Measurements from ENCODE around the gene RHOD. TPM values are rescaled to one million over a fixed set of nuclear protein-coding genes. Genes with fewer than 3 reads are reported as not detected.

Gene RHOD
- total RNA-seq: 10 to 100 TPM; 18.9 to 87.0 (median 24.4) TPM

DNA sequence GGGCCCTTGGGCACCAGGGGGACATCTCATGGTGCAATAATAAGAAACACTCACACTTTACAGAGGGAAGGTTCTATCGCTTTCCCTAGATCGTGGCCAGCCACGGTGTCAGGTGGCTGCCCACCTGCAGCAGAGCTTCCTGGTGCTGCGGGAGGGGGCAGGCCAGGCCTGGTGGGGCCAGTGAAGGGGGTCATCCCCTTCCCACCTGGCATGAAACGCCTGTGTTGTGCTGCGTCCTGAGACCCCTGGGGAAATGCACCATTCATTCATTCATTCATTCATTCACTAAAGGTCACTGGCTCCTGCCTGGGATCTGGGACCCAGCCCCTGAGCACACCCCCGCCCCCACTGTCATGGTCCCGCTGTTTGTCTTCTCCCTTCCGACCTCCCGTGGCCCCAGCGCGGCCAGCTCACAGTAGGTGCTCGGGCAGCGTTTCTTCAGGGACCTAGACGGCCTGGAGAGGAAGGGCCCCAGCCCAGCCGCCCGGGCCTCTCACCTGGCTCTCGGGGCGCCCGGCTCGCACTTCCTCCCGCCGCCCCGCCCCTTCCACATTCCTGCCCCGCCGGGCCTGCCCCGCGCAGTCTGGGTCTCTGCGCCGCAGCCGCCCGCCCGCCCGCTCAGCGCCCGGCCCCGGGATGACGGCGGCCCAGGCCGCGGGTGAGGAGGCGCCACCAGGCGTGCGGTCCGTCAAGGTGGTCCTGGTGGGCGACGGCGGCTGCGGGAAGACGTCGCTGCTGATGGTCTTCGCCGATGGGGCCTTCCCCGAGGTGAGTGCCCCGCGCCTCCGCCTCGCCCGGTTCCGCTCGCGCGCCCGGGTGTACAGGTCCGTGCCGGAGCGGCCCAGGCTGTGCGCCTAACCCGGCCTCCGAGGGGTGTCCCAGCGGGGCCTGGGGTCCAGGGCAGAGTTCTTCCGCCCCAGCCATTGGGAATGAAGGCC, at the start of gene RHOD:
TSS of gene RHOD (plus strand) at position 581 of the 938 bp plus-strand sequence. CDS start at position 637, 56 bp downstream.
- in situ Hi-C loops (cut with MboI; ENCODE audit: low sequenced_read_pairs in 4 of 4): no loop called here
- no peaks in the 10 kb centered on the region for H3K27me3 ChIP-seq

GRCh38 chr11:67007126-67007525, 49.5 kb upstream of the RHOD start:
- no peaks in the 10 kb centered on the region for H3K27me3 ChIP-seq
- TF ChIP-seq CTCF (IDR thresholded peaks at IDR 0.05 in 4 of 5, conservative IDR thresholded peaks at IDR 0.05 in 1 of 5): no peak
- TF ChIP-seq POLR2A (IDR thresholded peaks at IDR 0.05): no peak
- DNase-seq: no peak
- no peak overlapping the region for H3K4me3 ChIP-seq
- H3K27ac ChIP-seq: no peak overlapping the region
- no peaks in the 10 kb centered on the region for H3K9me3 ChIP-seq
- ATAC-seq: no peak
- no peaks in the 10 kb centered on the region for H3K36me3 ChIP-seq
- intact Hi-C loops (cut with DNase I; ENCODE audit: low total_unique reads): no loop called here
- in situ Hi-C loops (cut with MboI; ENCODE audit: low sequenced_read_pairs in 4 of 4): no loop called here
- H3K4me1 ChIP-seq: no peaks in the 10 kb centered on the region

More for the DNA sequence above, at the start of gene RHOD:
- intact Hi-C loops (cut with DNase I; ENCODE audit: low total_unique reads): no loop called here
- Histone ChIP-seq H3K36me3 (no peaks in the 10 kb centered on the region), H3K27ac (peak within 1 kb of the TSS; percentile 64 to 90 (median 84)), H3K9me3 (no peaks in the 10 kb centered on the region), H3K4me1 (peaks cover 14 to 28% of the 10 kb centered on the region in 2 donors), H3K4me3 (peak within 1 kb of the TSS; percentile 40 to 59 (median 52))
- TF ChIP-seq CTCF (IDR thresholded peaks at IDR 0.05 in 4 of 5, conservative IDR thresholded peaks at IDR 0.05 in 1 of 5): no peak
- peak in 1 of 2 donors; percentile 54 for TF ChIP-seq POLR2A (IDR thresholded peaks at IDR 0.05)
- DNase-seq (no peak), ATAC-seq (peak in 1 of 2 donors; percentile 23)

- no peaks in the 10 kb centered on the region for H3K36me3 ChIP-seq
- ATAC-seq (no peak), DNase-seq (no peak)
- H3K27me3 ChIP-seq: no peaks in the 10 kb centered on the region
- intact Hi-C loops (cut with DNase I; ENCODE audit: low total_unique reads): no loop called here
- H3K4me1 ChIP-seq: no peaks in the 10 kb centered on the region
- no peak overlapping the region for H3K4me3 ChIP-seq
- no peaks in the 10 kb centered on the region for H3K9me3 ChIP-seq
- no peak overlapping the region for H3K27ac ChIP-seq
- TF ChIP-seq CTCF (IDR thresholded peaks at IDR 0.05 in 4 of 5, conservative IDR thresholded peaks at IDR 0.05 in 1 of 5) (no peak), POLR2A (IDR thresholded peaks at IDR 0.05) (no peak)
- in situ Hi-C loops (cut with MboI; ENCODE audit: low sequenced_read_pairs in 4 of 4): no loop called here
Observed at GRCh38 chr11:67010296-67010905, 46.2 kb upstream of the RHOD start.

GRCh38 chr11:67013511-67014045, 43.1 kb upstream of the RHOD start:
- Histone ChIP-seq H3K27ac (no peak overlapping the region), H3K9me3 (no peaks in the 10 kb centered on the region), H3K27me3 (no peaks in the 10 kb centered on the region), H3K4me3 (no peak overlapping the region), H3K36me3 (no peaks in the 10 kb centered on the region), H3K4me1 (no peaks in the 10 kb centered on the region)
- in situ Hi-C loops (cut with MboI; ENCODE audit: low sequenced_read_pairs in 4 of 4): no loop called here
- ATAC-seq (no peak), DNase-seq (no peak)
- intact Hi-C loops (cut with DNase I; ENCODE audit: low total_unique reads): no loop called here
- TF ChIP-seq CTCF (IDR thresholded peaks at IDR 0.05 in 4 of 5, conservative IDR thresholded peaks at IDR 0.05 in 1 of 5) (no peak), POLR2A (IDR thresholded peaks at IDR 0.05) (no peak)
